SU-DHL-6 (cell line): Measurements from ENCODE around the gene ASTN2.

Experiments used
- H2AFZ ChIP-seq: fragments of 200-600 bp; sonication (generic); 2 replicates; pipeline ENCODE4 v1.6.1; 2014; ENCODE audit warnings: low read depth, mild to moderate bottlenecking, moderate library complexity, mixed read lengths, antibody characterized with exemption, low read length; ENCODE audit not compliant: severe bottlenecking
- H3F3A ChIP-seq: fragments of 200-600 bp; shearing (Covaris generic); 2 replicates; pipeline ENCODE4 v1.6.0; 2016; ENCODE audit warnings: antibody characterized with exemption, mild to moderate bottlenecking; ENCODE audit not compliant: insufficient read depth
- H3K27ac ChIP-seq: fragments of 200-600 bp; sonication (generic); 2 replicates; pipeline ENCODE4 v1.5.1; 2016; ENCODE audit warnings: low read depth, mild to moderate bottlenecking, low read length, moderate library complexity, mixed read lengths
- H3K27me3 ChIP-seq: fragments of 200-600 bp; sonication (generic), shearing (Covaris generic); 2 replicates; pipeline ENCODE4 v1.6.0; 2014; ENCODE audit warnings: mild to moderate bottlenecking, low read length
- H3K36me3 ChIP-seq: fragments of 200-600 bp; sonication (generic); 2 replicates; pipeline ENCODE4 v1.6.1; 2014; ENCODE audit warnings: mild to moderate bottlenecking, low read length, mixed read lengths
- H3K4me2 ChIP-seq: fragments of 300-600, 200-600 bp; shearing (Covaris generic), sonication (generic); 2 replicates; pipeline ENCODE4 v1.6.0; 2014; ENCODE audit warnings: low read length, low read depth, mild to moderate bottlenecking; ENCODE audit not compliant: poor library complexity, severe bottlenecking
- H3K4me3 ChIP-seq: fragments of 200-600 bp; sonication (generic); 2 replicates; pipeline ENCODE4 v1.5.1; 2014; ENCODE audit warnings: antibody characterized with exemption, low read length, mild to moderate bottlenecking, mixed read lengths; ENCODE audit not compliant: insufficient read depth, poor library complexity, severe bottlenecking
- H3K79me2 ChIP-seq: fragments of 200-600 bp; sonication (generic); 2 replicates; pipeline ENCODE4 v1.6.1; 2014; ENCODE audit warnings: mild to moderate bottlenecking, low read length, moderate library complexity; ENCODE audit not compliant: insufficient read depth
- H3K9ac ChIP-seq: fragments of 200-600 bp; sonication (generic); 2 replicates; pipeline ENCODE4 v1.7.0; 2014; ENCODE audit warnings: mild to moderate bottlenecking, low read length
- H3K9me2 ChIP-seq: fragments of 200-600 bp; sonication (generic); replicated peaks from 2 replicates; pipeline ENCODE4 v1.6.1; 2014; ENCODE audit warnings: low read length; ENCODE audit not compliant: insufficient read depth
- H3K9me3 ChIP-seq: fragments of 200-600 bp; sonication (generic); 2 replicates; pipeline ENCODE4 v1.6.1; 2014; ENCODE audit warnings: low read length, mixed read lengths; ENCODE audit not compliant: insufficient read depth
- H4K20me1 ChIP-seq: fragments of 200-600 bp; sonication (generic); 2 replicates; pipeline ENCODE4 v1.6.1; 2014; ENCODE audit warnings: low read depth, mild to moderate bottlenecking, antibody characterized with exemption, low read length, moderate library complexity, mixed read lengths
- EZH2phosphoT487 ChIP-seq: fragments of 200-600 bp; sonication (generic), shearing (Covaris generic); conservative IDR thresholded peaks from 2 replicates; pipeline ENCODE4 v1.6.1; 2018; ENCODE audit warnings: mild to moderate bottlenecking, antibody characterized with exemption, low read length, moderate library complexity, mixed read lengths
- TF ChIP-seq, protein P1 (sequence below): fragments of 200-600 bp; sonication (generic); IDR thresholded peaks from one replicate; pipeline ENCODE4 v1.5.1; 2017; ENCODE audit warnings: antibody characterized with exemption, mild to moderate bottlenecking, low read length, moderate library complexity; ENCODE audit not compliant: insufficient read depth, poor library complexity, severe bottlenecking

Gene ASTN2

DNA sequence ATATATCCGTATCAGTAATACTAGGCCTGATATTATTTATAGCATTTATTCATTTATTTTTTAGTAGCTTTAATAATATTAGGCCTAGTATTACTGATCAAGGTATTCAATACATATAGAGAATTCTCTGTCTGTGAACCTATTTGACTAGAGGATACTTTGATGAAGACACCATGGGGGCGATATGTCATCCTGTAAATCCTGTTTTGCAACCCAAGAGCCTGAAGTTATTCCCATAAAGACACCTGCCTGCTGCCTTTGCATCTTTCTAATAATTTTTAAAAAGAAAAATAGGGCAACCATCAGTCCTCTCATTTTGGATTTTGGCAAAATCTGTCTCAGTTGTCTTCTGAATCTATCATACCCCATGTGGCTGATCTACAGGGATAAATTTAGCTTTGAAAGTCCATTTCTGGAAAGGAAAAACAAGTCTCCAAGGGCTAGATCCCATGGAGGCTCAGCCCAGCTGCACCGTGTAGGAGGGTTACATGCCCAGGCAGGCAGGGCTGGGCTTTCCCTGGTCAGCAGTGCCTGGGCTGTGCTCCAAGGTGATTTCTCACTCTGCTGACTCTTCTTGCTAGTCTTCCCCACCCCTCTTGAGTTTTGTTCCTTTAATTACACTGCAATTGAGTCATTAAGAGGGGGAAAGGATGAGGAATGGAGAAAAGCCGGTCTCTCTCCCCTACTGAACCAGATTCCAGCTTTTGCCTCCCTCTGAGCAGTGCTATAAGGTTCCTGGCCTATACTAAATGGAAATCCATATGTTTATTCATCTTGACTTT, 558.8 kb downstream of the ASTN2 start:
- H3F3A ChIP-seq: no peaks in the 10 kb centered on the region
- no peaks in the 10 kb centered on the region for H4K20me1 ChIP-seq
- H3K27me3 ChIP-seq: no peaks in the 10 kb centered on the region
- H2AFZ ChIP-seq: no peak overlapping the region
- TF ChIP-seq, protein P1, sequence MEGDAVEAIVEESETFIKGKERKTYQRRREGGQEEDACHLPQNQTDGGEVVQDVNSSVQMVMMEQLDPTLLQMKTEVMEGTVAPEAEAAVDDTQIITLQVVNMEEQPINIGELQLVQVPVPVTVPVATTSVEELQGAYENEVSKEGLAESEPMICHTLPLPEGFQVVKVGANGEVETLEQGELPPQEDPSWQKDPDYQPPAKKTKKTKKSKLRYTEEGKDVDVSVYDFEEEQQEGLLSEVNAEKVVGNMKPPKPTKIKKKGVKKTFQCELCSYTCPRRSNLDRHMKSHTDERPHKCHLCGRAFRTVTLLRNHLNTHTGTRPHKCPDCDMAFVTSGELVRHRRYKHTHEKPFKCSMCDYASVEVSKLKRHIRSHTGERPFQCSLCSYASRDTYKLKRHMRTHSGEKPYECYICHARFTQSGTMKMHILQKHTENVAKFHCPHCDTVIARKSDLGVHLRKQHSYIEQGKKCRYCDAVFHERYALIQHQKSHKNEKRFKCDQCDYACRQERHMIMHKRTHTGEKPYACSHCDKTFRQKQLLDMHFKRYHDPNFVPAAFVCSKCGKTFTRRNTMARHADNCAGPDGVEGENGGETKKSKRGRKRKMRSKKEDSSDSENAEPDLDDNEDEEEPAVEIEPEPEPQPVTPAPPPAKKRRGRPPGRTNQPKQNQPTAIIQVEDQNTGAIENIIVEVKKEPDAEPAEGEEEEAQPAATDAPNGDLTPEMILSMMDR: no peak
- no peak for TF ChIP-seq EZH2phosphoT487
- no peak overlapping the region for H3K4me2 ChIP-seq
- no peak overlapping the region for H3K27ac ChIP-seq
- no peak overlapping the region for H3K9ac ChIP-seq
- no peaks in the 10 kb centered on the region for H3K9me2 ChIP-seq
- no peaks in the 10 kb centered on the region for H3K9me3 ChIP-seq
- no peak overlapping the region for H3K4me3 ChIP-seq
- no peaks in the 10 kb centered on the region for H3K36me3 ChIP-seq
- no peaks in the 10 kb centered on the region for H3K79me2 ChIP-seq

DNA sequence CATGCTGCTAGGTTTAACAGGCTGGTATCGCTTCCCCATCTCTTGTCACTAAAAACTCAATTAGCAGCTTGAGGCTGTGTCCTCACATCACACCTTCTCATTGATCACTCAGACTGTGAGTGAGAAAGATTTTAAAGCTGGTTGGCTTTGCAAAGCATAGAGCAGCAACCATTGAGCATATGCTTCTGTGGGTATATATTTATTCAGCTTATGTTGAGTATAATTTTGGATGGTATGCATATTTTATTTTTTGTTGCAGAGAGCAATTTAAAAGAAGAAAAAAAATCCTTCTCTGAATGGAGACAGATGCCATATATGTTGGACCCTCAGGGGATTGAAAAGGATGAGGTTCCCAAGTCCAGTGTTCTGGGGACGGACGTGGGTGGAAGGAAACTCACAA, 565.1 kb downstream of the ASTN2 start:
- TF ChIP-seq EZH2phosphoT487: no peak
- TF ChIP-seq, protein P1: no peak

DNA sequence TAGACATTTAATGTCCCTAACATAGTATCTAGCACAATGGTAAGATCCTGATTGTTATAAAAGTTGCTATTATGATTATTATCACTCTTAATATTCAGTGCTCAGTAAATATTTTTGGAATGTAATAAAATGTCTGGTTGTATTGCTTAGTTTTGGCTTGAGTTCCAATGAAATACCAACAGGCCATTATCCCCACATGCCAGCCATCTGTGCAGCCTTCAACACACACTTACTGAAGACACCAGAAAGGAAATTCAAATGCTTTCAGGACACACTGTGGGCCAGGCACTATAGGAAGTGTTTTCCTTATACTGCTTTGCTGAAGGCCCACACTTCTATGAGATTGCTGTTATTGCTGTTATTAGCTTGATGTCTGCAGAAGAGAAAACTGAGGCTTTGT, 570.2 kb downstream of the ASTN2 start:
- Histone ChIP-seq H3K36me3 (no peaks in the 10 kb centered on the region), H3K79me2 (no peaks in the 10 kb centered on the region), H3K9me2 (no peaks in the 10 kb centered on the region), H3K4me2 (no peak overlapping the region), H3K27ac (no peak overlapping the region), H2AFZ (no peak overlapping the region), H4K20me1 (no peaks in the 10 kb centered on the region), H3K9ac (no peak overlapping the region), H3K9me3 (no peaks in the 10 kb centered on the region), H3K27me3 (no peaks in the 10 kb centered on the region), H3F3A (no peaks in the 10 kb centered on the region), H3K4me3 (no peak overlapping the region)
- TF ChIP-seq EZH2phosphoT487: no peak
- TF ChIP-seq, protein P1: no peak

More for the DNA sequence above, 565.1 kb downstream of the ASTN2 start:
- Histone ChIP-seq H3K27me3 (no peaks in the 10 kb centered on the region), H3K9ac (no peak overlapping the region), H3K4me2 (no peak overlapping the region), H3F3A (no peaks in the 10 kb centered on the region), H4K20me1 (no peaks in the 10 kb centered on the region), H3K27ac (no peak overlapping the region), H2AFZ (no peak overlapping the region), H3K9me2 (no peaks in the 10 kb centered on the region), H3K36me3 (no peaks in the 10 kb centered on the region), H3K79me2 (no peaks in the 10 kb centered on the region), H3K9me3 (no peaks in the 10 kb centered on the region), H3K4me3 (no peak overlapping the region)
